ENCODE data around the gene C2orf69. TPM values are rescaled to one million over a fixed set of nuclear protein-coding genes. Genes with fewer than 3 reads are reported as not detected.
A peak's percentile ranks its signal among the peaks of the same experiment; 100 is the strongest.

Gene C2orf69
- total RNA-seq, 2 donors from 2014 or later: 16.3 to 19.8 TPM

DNA sequence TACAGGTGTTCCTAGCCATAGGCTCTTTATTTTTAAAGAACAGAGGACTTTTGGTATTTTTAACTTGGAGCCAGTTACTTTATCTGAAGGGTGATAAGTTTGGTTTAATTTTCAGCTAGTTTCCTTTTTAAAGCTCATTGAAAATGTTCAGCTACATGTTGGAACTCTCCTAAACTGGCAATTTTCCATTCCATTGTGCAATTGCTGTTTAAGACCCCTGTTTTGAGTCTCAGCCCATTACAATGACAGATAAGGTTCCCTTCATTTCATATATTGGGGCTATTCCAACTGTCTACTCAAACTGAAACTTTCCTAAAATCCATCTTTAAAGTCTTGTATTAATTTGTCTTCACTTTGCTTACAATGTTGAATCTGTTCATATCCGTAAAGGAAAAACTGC, 55.9 kb downstream of the C2orf69 start:
- no peaks in the 10 kb centered on the region for H3K9me3 Mint-ChIP-seq
- no peaks in the 10 kb centered on the region for H3K27me3 Mint-ChIP-seq
- peaks cover 78% of the 10 kb centered on the region for H3K36me3 Mint-ChIP-seq (ENCODE audit: low read depth)
- peaks cover 7% of the 10 kb centered on the region for H3K4me1 Mint-ChIP-seq
- no peak overlapping the region for H3K4me3 Mint-ChIP-seq
- ATAC-seq (replicated peaks): no peak
- no peak overlapping the region for H3K27ac Mint-ChIP-seq

DNA sequence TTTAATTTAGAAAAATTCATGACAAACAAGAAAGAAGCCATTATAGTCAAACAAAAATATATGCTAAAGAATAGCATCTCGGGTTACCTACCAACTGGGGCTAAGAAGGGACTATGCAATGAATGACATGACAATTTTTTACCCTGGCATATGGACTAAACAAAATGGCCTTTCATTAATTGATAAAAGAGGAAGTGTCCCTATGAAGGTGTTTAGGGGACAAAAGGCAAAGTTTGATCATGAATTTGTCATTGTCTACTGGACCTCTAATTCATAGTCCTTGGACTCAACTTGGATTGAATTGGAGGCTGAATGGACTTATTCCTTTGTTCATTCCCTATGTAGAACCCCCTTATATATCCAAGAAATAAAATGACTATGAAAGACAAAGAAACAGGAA, 57.0 kb downstream of the C2orf69 start:
- Mint-ChIP-seq H3K9me3 (no peaks in the 10 kb centered on the region), H3K36me3 (ENCODE audit: low read depth) (peaks cover 67% of the 10 kb centered on the region), H3K4me1 (no peaks in the 10 kb centered on the region), H3K27ac (no peak overlapping the region), H3K27me3 (no peaks in the 10 kb centered on the region), H3K4me3 (no peak overlapping the region)
- ATAC-seq (replicated peaks): no peak

DNA sequence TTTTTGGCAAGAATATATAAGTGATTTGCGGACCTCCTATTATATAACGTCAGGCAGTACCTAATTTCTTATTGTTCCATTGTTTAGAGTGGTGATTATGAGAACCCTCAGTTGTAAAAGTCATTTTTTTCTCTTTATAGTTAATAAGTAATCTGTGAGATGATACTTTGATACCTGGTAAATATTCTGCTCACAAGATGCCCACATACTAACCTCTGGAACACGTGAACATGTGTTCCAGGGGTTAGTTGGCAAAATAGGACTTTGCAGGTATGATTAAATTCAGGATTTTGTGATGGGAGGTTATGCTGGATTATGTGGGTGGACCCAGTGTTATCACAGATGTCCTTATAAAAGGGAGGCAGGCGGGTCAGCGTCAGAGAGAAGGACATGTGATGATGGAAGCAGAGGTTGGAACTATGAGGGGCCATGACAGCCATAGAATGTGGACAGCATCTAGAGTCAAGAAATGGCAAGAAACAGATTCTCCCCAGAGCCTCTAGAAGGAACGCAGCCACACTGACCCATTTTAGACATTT, 61.1 kb downstream of the C2orf69 start:
- no peaks in the 10 kb centered on the region for H3K4me1 Mint-ChIP-seq
- no peaks in the 10 kb centered on the region for H3K9me3 Mint-ChIP-seq
- H3K27ac Mint-ChIP-seq: no peak overlapping the region
- H3K4me3 Mint-ChIP-seq: no peak overlapping the region
- H3K36me3 Mint-ChIP-seq (ENCODE audit: low read depth): peaks cover 30% of the 10 kb centered on the region
- H3K27me3 Mint-ChIP-seq: no peaks in the 10 kb centered on the region
- ATAC-seq (replicated peaks): no peak

DNA sequence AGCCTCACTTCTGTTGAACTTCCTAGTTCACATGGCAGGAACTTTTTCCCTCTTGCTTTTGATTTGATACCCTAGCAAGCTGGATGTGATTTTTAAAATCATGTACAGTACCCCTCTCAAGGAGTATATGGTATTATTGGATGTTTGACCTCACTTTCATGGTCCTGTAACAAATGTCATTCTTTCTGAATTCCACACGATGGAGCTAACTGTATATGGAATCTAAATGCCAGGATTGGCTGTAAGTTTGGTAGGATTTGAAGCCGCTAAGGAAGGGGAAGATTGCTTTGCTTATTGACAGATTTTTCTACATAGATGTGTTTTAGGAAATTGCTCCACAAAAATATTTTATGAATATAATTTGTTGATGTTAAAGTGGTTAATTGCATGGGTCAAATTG, 62.6 kb downstream of the C2orf69 start:
- Mint-ChIP-seq H3K36me3 (ENCODE audit: low read depth) (peaks cover 15% of the 10 kb centered on the region), H3K4me3 (no peak overlapping the region), H3K27me3 (no peaks in the 10 kb centered on the region), H3K27ac (no peak overlapping the region), H3K4me1 (peaks cover 14% of the 10 kb centered on the region), H3K9me3 (no peaks in the 10 kb centered on the region)
- no peak for ATAC-seq (replicated peaks)

DNA sequence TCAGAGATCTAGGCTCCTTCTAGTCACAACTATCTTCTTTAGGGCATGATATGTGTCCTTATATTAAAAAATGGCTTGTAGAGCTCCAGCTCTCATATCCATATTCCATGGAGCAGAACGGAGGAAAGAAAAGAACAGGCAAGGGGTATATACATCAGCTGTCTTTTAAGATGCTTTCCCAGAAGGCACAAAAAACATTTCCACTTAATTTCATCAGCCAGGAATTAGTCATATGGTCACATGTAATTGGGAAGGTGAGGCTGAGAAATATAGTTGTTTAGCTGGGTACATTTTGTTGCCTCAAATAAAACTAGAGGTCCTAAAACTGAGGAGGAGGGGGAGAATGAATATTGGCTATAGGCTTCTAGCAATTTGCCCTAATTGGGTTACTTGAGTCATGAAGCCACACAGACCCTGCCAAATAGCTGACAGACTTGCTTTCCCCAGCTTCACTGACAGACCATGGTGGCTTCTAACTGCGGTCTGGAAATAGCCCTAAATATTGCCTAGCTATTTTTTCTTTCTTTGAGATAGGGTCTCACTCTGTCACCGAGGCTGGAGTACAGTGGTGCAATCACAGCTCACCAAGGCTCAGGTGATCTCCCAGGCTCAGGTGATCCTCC, 64.3 kb downstream of the C2orf69 start:
- Mint-ChIP-seq H3K27ac (peak overlapping the region; percentile 10), H3K27me3 (no peaks in the 10 kb centered on the region), H3K4me1 (peaks cover 16% of the 10 kb centered on the region), H3K36me3 (ENCODE audit: low read depth) (peaks cover 6% of the 10 kb centered on the region), H3K9me3 (no peaks in the 10 kb centered on the region), H3K4me3 (no peak overlapping the region)
- ATAC-seq (replicated peaks): no peak

Other genes starting within 250 kb of the C2orf69 start
- gene FTCDNL1, start 60.1 kb upstream of the C2orf69 start, total RNA-seq: 1 to 10 TPM; 1.3 to 2.4 TPM
- gene TYW5, start 44.2 kb downstream of the C2orf69 start, total RNA-seq: 10 to 100 TPM; 11.0 to 16.1 TPM
- 10 to 100 TPM; 22.8 to 35.3 TPM for gene MAIP1, start 44.3 kb downstream of the C2orf69 start, total RNA-seq

Measured in activated T-helper 17 cell treated with anti-CD3 and anti-CD28 coated beads, Interleukin-2, amount 50 U/mL, for 72 hours (primary cell).